HG02571 (cell line): ENCODE data around the gene GABRG3.

Experiments
- ATAC-seq: cut with Tn5 transposase; IDR thresholded peaks from one replicate; pipeline ENCODE4 v1.9.1; 2021; ENCODE audit warnings: mild to moderate bottlenecking, moderate library complexity; ENCODE audit not compliant: unreplicated experiment

Gene GABRG3

GRCh38 chr15:27396996-27397395 is 426.0 kb downstream of the GABRG3 start:
- ATAC-seq = no peak

GRCh38 chr15:27398631-27399161 is 427.7 kb downstream of the GABRG3 start:
- no peak for ATAC-seq

GRCh38 chr15:27399241-27399640 is 428.3 kb downstream of the GABRG3 start:
- no peak for ATAC-seq

GRCh38 chr15:27401471-27401870 is 430.5 kb downstream of the GABRG3 start:
- ATAC-seq = no peak

DNA sequence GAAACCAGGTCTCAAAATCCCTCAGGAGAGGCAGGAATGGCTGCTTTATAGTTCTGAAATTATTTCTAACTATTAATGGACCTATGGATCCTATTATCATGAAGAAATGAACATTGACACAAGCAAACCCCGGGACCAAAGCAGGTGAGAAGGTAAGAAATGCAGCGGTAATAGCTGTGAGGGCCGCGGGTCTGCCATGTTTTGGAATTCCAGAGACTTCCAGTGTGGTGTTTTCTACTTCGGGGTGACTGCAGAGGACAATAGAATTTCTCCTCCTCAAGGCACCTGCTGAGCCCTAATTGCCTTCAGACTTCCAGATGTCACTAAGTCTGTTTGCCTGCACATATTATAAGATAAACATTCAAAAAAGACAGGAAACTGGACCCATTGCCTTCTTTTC is 437.4 kb downstream of the GABRG3 start:
- no peak for ATAC-seq

DNA sequence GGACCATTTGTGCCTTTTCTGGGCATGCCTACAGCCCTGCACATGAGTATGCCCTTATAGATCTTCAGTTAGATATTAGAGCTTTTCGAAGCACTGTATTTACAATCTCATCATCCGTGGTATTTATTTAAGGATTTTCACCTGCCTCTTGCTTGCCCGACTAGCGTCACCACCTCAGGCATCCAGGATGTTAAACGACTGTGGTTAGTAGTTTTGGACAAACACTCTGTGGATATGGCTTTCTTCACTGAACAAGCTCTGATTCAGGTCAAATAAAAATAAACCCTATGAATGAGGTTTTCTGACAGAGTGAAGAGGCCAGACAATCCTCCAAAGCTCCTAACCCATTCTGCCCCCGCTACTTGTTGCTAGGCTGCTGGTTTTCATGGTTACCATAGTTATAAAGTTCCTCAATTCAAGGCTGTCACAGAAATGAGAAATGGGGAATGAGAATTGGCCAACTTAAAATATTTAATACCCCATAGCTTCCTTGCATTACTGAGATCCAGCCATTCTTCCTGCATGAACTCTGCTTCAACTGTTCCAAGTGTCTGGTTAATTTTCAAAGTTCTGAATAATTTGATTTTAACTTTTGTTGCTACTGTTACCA is 440.1 kb downstream of the GABRG3 start:
- no peak for ATAC-seq

- ATAC-seq = no peak
Measured at GRCh38 chr15:27412415-27412814, 441.4 kb downstream of the GABRG3 start.

DNA sequence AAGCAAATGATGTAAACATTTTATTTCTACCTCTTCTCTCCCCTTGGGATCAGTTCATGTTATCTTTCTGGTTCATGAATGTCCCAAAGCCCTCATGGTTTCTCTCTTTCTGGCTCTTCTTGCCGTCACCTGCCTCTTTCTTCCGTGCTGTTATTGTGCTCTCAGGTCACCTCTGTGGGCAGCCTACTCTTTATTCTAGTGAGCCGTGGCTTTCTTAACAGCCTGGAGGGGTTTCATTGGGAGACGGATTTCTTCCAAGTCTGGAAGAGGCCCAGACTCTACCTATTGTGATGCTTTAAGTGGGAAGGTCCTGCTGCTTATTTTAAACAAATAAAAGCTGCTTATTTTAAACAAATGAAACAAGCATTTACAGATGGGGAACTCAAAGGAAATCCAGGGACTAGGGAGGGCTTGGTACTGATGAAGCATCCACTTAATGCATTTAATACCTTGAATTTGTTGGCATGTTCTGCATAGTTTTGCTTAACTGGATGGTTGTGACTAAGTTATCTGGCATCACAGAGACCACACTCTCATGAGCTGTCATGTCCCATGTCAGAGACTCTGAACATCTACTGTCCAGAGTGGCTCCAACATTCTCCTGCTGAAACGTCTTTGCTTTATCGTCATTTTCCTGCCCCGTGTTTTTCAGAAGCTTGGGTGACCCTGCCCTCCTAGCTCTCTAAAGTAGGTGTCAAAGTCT is 443.3 kb downstream of the GABRG3 start:
- no peak for ATAC-seq

- ATAC-seq = no peak
Measured at GRCh38 chr15:27418726-27419125, 447.7 kb downstream of the GABRG3 start.

DNA sequence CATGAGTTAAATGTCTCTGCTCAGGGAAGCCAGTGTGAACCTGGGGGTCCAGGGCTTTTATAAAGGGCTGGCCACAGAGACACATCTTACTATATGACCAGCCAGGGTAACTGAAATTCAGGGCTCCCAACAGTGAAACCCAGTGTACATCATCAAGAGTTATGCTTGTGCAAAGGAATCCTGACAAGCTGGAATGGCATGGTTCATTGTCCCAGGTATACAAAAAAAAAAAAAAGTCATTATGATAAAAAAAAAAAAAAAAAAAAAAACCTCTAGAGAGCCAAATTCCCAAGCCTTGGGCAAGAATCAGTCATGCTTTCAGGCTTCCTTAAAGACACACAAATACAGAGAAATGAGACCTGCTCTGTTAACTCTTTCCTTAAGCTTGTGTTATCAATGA is 452.0 kb downstream of the GABRG3 start:
- no peak for ATAC-seq

- ATAC-seq = no peak
Measured at GRCh38 chr15:27426805-27427204, 455.8 kb downstream of the GABRG3 start.

GRCh38 chr15:27427276-27427675 is 456.3 kb downstream of the GABRG3 start:
- ATAC-seq = no peak

DNA sequence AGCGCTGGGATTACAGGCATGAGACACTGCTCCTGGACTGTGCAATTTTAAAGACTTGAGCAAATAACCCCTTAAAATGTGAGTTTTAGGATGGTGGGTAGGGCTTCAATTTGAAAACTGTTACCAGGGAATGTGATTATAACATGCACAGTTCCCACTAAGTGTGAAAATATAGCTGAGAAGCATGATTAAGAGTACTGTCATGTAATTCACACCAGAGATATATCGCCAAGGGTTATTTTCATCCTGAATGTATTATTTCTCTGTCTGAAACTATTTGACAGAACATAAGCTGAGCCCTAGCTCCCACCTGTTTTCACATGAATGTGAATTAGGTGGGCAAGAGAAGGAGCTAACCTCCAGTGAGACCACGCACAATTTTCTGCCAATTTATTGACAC is 457.2 kb downstream of the GABRG3 start:
- ATAC-seq = no peak

DNA sequence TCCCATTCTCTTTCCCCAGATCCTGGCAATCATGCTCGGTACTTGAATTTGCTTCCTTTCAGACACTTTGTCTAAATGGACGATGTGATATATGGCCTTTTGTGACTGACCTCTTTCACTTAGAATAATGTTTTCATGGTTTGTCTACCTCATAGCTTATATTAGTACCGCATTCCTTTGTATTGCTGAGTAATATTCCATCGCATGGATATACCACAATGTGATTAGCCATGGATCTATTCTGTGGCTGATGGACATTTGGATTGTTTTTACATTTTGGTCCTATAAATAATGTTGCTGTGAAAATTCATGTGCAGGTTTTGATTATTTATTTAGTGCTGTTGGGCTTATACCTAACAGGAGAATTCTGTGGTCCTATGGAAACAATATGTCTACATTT is 458.6 kb downstream of the GABRG3 start:
- no peak for ATAC-seq

DNA sequence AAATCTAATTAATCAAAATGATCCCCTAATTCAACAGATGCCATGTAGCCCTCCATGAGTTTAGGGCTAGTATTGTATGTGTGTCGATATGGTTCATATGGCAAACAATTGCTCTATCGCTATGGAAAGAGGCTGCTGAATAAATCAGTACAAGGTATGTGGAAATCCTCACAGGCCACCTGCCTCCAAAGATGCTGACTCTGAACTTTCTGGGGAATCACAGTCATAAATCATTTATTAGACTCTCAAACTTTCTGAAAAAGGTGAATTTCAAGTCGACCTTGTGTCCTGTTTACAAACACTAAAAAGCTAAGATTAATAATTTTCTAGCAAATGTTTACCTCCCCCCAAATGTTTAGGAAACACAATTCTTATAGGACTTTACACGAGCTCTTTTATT is 462.6 kb downstream of the GABRG3 start:
- no peak for ATAC-seq

GRCh38 chr15:27438403-27439375 is 467.7 kb downstream of the GABRG3 start:
- ATAC-seq = no peak

DNA sequence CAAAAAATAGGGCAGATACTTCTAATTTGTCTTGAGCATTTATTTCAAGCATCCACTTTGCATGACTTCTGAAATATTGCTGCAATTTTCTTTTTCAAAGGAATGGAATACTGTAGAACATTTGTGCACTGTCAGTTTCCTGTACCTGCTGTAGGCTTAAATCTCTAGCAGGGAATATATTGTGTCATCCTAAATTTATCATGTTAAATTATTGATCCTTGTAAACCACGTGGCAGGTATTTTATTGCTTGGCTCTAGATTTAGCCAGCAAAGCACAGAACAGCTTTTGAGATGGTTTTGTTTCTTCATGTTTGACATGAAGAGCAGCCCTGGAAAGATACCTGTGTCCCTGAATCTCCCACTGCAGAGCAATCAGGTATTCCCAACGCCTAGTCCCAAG is 470.1 kb downstream of the GABRG3 start:
- ATAC-seq = no peak

GRCh38 chr15:27448234-27448633 is 477.3 kb downstream of the GABRG3 start:
- ATAC-seq = no peak

DNA sequence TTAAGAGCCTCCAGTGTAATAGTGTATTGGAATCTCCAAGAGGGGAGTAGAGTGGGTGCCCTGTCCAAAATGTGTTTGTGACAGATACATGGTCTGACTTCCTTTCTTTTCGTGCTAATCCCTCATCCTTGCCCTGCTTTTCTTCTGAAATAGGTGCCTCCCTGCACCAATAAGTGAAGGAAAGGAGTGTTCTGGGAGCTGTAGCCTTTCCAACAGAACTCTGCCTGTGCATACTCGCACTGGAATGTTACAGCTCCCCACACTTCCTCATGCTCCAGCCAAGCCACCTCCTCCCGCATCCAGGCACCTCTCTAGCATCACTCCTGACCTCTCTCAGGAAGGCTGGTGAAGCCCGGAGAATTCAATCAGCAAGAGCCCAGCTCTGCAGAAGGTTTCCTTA is 478.0 kb downstream of the GABRG3 start:
- no peak for ATAC-seq

- no peak for ATAC-seq
Measured at GRCh38 chr15:27449941-27450340, 479.0 kb downstream of the GABRG3 start.

GRCh38 chr15:27454281-27455075 is 483.5 kb downstream of the GABRG3 start:
- no peak for ATAC-seq
